HEK293T (cell line): Measurements from ENCODE around the gene AEBP2.

ENCODE experiments used
- BHLHE40 ChIP-seq: fragments of 450-650 bp; IDR thresholded peaks from 2 replicates; pipeline ENCODE4 v1.6.1; 2016; ENCODE audit warnings: mild to moderate bottlenecking, moderate library complexity, borderline replicate concordance
- ZNF384 ChIP-seq: fragments of 450-650 bp; IDR thresholded peaks from 2 replicates; pipeline ENCODE4 v1.6.1; 2016

- TF ChIP-seq ZNF384 (no peak), BHLHE40 (no peak)
These were observed 94.3 kb downstream of the AEBP2 start for GRCh38 chr12:19533567-19533966.
